Femur (tissue), 1 donor: ENCODE data around the gene TCEANC2.
"Not testable (repeated sequence)": the region's sequence is repeated elsewhere in the genome, so short reads cannot be mapped to it uniquely, and the experiment has no call there.

ENCODE experiments used
- DNase-seq: peaks from one replicate; pipeline ENCODE4 v3.0.0-alpha.2; 2017

The TCEANC2 gene

GRCh38 chr1:54052934-54053744 lies at the start of gene TCEANC2, which contains the start of gene TMEM59:
TCEANC2 (plus strand) TSS chr1:54053608; CDS start chr1:54054423, 815 bp downstream.
TMEM59 (minus strand) TSS chr1:54053204; CDS start chr1:54053188, 16 bp downstream.
- peak; percentile 99 for DNase-seq

- not testable (repeated sequence) for DNase-seq
Observed at GRCh38 chr1:54003750-54004480, 49.5 kb upstream of the TCEANC2 start.

- DNase-seq: no peak
Observed at GRCh38 chr1:54004481-54005049, 48.8 kb upstream of the TCEANC2 start.

- DNase-seq: no peak
Observed at GRCh38 chr1:54006508-54006907, 46.9 kb upstream of the TCEANC2 start.

- no peak for DNase-seq
Observed at GRCh38 chr1:54007613-54008012, 45.8 kb upstream of the TCEANC2 start.

GRCh38 chr1:54008876-54009275 lies 44.5 kb upstream of the TCEANC2 start:
- no peak for DNase-seq

- DNase-seq: no peak
Observed at GRCh38 chr1:54009406-54009805, 44.0 kb upstream of the TCEANC2 start.

GRCh38 chr1:54010415-54011117 lies 42.8 kb upstream of the TCEANC2 start:
- no peak for DNase-seq

- DNase-seq: no peak
Observed at GRCh38 chr1:54011316-54012007, 41.9 kb upstream of the TCEANC2 start.

GRCh38 chr1:54012008-54012325 lies 41.4 kb upstream of the TCEANC2 start:
- no peak for DNase-seq

- no peak for DNase-seq
Observed at GRCh38 chr1:54012863-54013262, 40.5 kb upstream of the TCEANC2 start.

- DNase-seq: no peak
Observed at GRCh38 chr1:54013393-54014008, 39.9 kb upstream of the TCEANC2 start.

GRCh38 chr1:54014009-54014629 lies 39.3 kb upstream of the TCEANC2 start:
- DNase-seq: no peak

GRCh38 chr1:54016343-54017282 lies 36.8 kb upstream of the TCEANC2 start:
- no peak for DNase-seq

GRCh38 chr1:54017979-54018378 lies 35.4 kb upstream of the TCEANC2 start, which contains the start of gene LDLRAD1:
LDLRAD1 (minus strand) TSS chr1:54018186; CDS start chr1:54018112, 74 bp downstream.
- no peak for DNase-seq

GRCh38 chr1:54018635-54019034 lies 34.8 kb upstream of the TCEANC2 start:
- no peak for DNase-seq

- DNase-seq: not testable (repeated sequence)
Observed at GRCh38 chr1:54019562-54020176, 33.7 kb upstream of the TCEANC2 start.

- no peak for DNase-seq
Observed at GRCh38 chr1:54024358-54024757, 29.1 kb upstream of the TCEANC2 start.

- DNase-seq: not testable (repeated sequence)
Observed at GRCh38 chr1:54024811-54025210, 28.6 kb upstream of the TCEANC2 start.

- DNase-seq: no peak
Observed at GRCh38 chr1:54027848-54028247, 25.6 kb upstream of the TCEANC2 start.
